Heart left ventricle (tissue), 16 donors: ENCODE measurements around the gene NANOS3. TPM values are rescaled to one million over a fixed set of nuclear protein-coding genes. Genes with fewer than 3 reads are reported as not detected.

Source experiments
- ATAC-seq, 4 donors: fragments of 200-7000 bp; cut with Tn5 transposase; one replicate each; pipeline ENCODE4 v1.9.1; 2020 to 2022; ENCODE audit warnings: moderate library complexity in 4 of 4, mild to moderate bottlenecking in 3 of 4, moderate number of reproducible peaks in 1 of 4
- DNase-seq, 5 donors: peaks; one replicate each; pipeline ENCODE4 v3.0.0-alpha.2; 2020
- H3K27ac ChIP-seq, 12 donors: fragments of 200-600 bp; sonication (generic) in 4 of 12; one replicate each; pipeline versions ENCODE4 v1.5.0 to v1.8.0; 2016 to 2022; ENCODE audit warnings: mild to moderate bottlenecking in 2 of 12
- H3K27me3 ChIP-seq, 9 donors: fragments of 200-600 bp; sonication (generic) in 2 of 9; one replicate each; pipeline versions ENCODE4 v1.5.1 to v1.8.0; 2016 to 2022; ENCODE audit warnings: mild to moderate bottlenecking in 3 of 9
- H3K36me3 ChIP-seq, 9 donors: fragments of 200-600 bp; sonication (generic) in 2 of 9; one replicate each; pipeline versions ENCODE4 v1.5.0 to v1.8.0; 2018 to 2022; ENCODE audit warnings: mild to moderate bottlenecking in 2 of 9
- H3K4me1 ChIP-seq, 12 donors: fragments of 200-600 bp; sonication (generic) in 4 of 12; one replicate each; pipeline versions ENCODE4 v1.5.0 to v1.8.0; 2016 to 2022; ENCODE audit warnings: mild to moderate bottlenecking in 3 of 12
- H3K4me3 ChIP-seq, 12 donors: fragments of 200-600 bp; sonication (generic) in 4 of 12; one replicate each; pipeline versions ENCODE4 v1.5.0 to v1.8.0; 2017 to 2022; ENCODE audit warnings: mild to moderate bottlenecking in 9 of 12, moderate library complexity in 4 of 12
- H3K9me3 ChIP-seq, 12 donors: fragments of 200-600 bp; sonication (generic) in 4 of 12; one replicate each; pipeline versions ENCODE4 v1.5.0 to v1.8.0; 2016 to 2022; ENCODE audit warnings: mild to moderate bottlenecking in 1 of 12
- POLR2A ChIP-seq, 2 donors: fragments of 450-650 bp; IDR thresholded peaks; one replicate each; pipeline ENCODE4 v1.6.1; 2017; ENCODE audit warnings: antibody characterized with exemption in 2 of 2, mild to moderate bottlenecking in 2 of 2, moderate library complexity in 2 of 2
- WGBS, 4 donors: extraction: QIAGEN DNeasy Blood & Tissue Kit in 2 of 4; methylation state at CpG; one replicate each; pipeline versions ENCODE4 v1.1.5 to v1.1.7; 2013 to 2018; 5-methylcytosine and 5-hydroxymethylcytosine counted together
- intact Hi-C, 10 donors: fragments of 100-400 bp; cut with DNase I; formaldehyde crosslinking; loops; one replicate each; pipeline versions ENCODE4 v1.11.1 to v1.14.2; 2022
- microRNA counts, 2 donors: library from miRNA; unstranded; fragments of <30 nt; microRNA quantifications; one replicate each; lab custom pipeline; 2016
- microRNA-seq, 4 donors: library from miRNA; unstranded; fragments of <30 nt; microRNA quantifications; one replicate each; pipeline versions ENCODE4 to v1.2.0, GENCODE V29; 2017 to 2020
- polyA plus RNA-seq, 2 donors: library from polyadenylated mRNA; stranded (reverse); fragments of 200-250 nt; gene quantifications; one replicate each; pipeline ENCODE4 v1.2.3, GENCODE V29; 2013
- total RNA-seq, 9 donors: library from RNA; depleted of rRNA in 2 of 9; stranded (reverse); fragments of >200 nt in 2 of 9; fragmentation: NEBNext Ultra II Directional in 3 of 9; extraction: Animal tissue kit (Norgen Biotek cat#: 25700) in 3 of 9; gene quantifications; one replicate each; pipeline versions ENCODE4 v1.1.0 to v1.2.4, GENCODE V29; 2016 to 2023
- TF ChIP-seq, protein P1 (sequence below), 12 donors: fragments of 200-600 bp; sonication (generic) in 4 of 12; IDR thresholded peaks; one replicate each; pipeline versions ENCODE4 v1.5.0 to v1.8.0; 2018 to 2022; ENCODE audit warnings: antibody characterized with exemption in 12 of 12, mild to moderate bottlenecking in 5 of 12
- donor health status: ischemic (EF 13 %, LVEDD 7.1; RV severe dilation, severe dysfunction).
- donor health status: healthy with polysubstance abuse.
- donor health status: DM: no; HTN: yes; CAD: no.
- donor health status: DM: no; HTN: no; CAD: no.
- donor health status: ischemic (EF 25% LVEDD 6.9; RV normal size, moderate dysfunction).
- donor health status: ischemic (EF 25% LVEDD 5.7; RV mildly dilated, moderate dysfunction).
- donor health status: healthy.
- donor health status: DM: yes; HTN: yes; CAD: no.
- donor health status: ischemic (EF 35%, LVEDD 5.7; RV mildly dilated, moderate dysfunction).
- donor health status: nonischemic (EF 11% LVEDD 7.7; RV severe dilation, severe dysfunction).
- donor health status: DM: yes; HTN: yes; CAD: no.
- donor health status: PGD.
- donor health status: ischemic (EF 29% LVEDD 5.4; RV normal size, mild dysfunction).
- donor health status: nonischemic (EF 23%, LVEDD 6.1; RV moderate dilation, normal function).

Gene NANOS3
- total and polyA plus RNA-seq, 11 donors, result 0.36 to 1.7 (median 1.1) TPM; not detected in 5

DNA sequence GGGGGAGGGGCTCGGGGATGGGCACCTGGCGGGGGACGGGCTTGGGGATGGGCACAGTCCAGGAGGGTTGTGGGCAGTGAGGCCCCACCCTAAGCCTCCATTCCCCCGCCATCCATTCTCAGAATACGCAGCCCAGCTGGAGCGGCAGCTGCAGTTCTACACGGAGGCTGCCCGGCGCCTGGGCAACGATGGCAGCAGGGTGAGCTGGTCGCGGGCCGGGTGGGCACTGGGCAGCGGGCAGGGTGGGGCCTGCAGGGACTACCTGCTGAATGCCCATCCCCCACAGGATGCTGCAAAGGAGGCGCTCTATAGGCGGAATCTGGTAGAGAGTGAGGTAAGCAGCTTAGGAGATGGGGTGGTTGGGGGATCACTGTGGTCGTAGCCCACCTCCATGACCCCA is 53.0 kb downstream of the NANOS3 start:
- ATAC-seq (no peak), DNase-seq (no peak)
- WGBS, 4 donors, result 87 to 94% (median 91%) methylated on average over 10 to 17 of the region's 17 CpGs
- Histone ChIP-seq H3K27ac (no peak overlapping the region), H3K4me3 (no peak overlapping the region), H3K36me3 (peaks cover 0 to 43% (median 30%) of the 10 kb centered on the region in 9 donors), H3K4me1 (peaks cover 0 to 16% (median 2%) of the 10 kb centered on the region in 12 donors), H3K9me3 (no peaks in the 10 kb centered on the region), H3K27me3 (peaks cover 0 to 11% (median 0%) of the 10 kb centered on the region in 9 donors)
- TF ChIP-seq POLR2A (IDR thresholded peaks at IDR 0.05), result no peak
- TF ChIP-seq, protein P1, sequence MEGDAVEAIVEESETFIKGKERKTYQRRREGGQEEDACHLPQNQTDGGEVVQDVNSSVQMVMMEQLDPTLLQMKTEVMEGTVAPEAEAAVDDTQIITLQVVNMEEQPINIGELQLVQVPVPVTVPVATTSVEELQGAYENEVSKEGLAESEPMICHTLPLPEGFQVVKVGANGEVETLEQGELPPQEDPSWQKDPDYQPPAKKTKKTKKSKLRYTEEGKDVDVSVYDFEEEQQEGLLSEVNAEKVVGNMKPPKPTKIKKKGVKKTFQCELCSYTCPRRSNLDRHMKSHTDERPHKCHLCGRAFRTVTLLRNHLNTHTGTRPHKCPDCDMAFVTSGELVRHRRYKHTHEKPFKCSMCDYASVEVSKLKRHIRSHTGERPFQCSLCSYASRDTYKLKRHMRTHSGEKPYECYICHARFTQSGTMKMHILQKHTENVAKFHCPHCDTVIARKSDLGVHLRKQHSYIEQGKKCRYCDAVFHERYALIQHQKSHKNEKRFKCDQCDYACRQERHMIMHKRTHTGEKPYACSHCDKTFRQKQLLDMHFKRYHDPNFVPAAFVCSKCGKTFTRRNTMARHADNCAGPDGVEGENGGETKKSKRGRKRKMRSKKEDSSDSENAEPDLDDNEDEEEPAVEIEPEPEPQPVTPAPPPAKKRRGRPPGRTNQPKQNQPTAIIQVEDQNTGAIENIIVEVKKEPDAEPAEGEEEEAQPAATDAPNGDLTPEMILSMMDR (IDR thresholded peaks at IDR 0.05), result no peak
- intact Hi-C loops, result no loop called here

MicroRNA genes within 50 kb of the gene (microRNA counts, 767-probe panel; counts per million panel counts)
- 2,613 to 2,663 counts per million in 2 donors for microRNA hsa-miR-181c-5p (lab: Ali Mortazavi, UCI)
- microRNA hsa-miR-23a-3p (lab: Ali Mortazavi, UCI), result 5,714 to 6,165 counts per million in 2 donors
- microRNA hsa-miR-24-3p (lab: Ali Mortazavi, UCI), result 4,285 to 4,778 counts per million in 2 donors
- microRNA hsa-miR-27a-3p (lab: Ali Mortazavi, UCI), result 2,010 to 2,335 counts per million in 2 donors

Small RNAs within 50 kb of the gene (microRNA-seq; reads per million reads assigned to microRNA genes)
- 199 to 565 (median 327) reads per million in 4 donors for gene MIR181C
- 107 to 459 (median 347) reads per million in 4 donors for gene MIR181D

Other genes starting within 250 kb of the NANOS3 start
- 10 to 100 TPM; 12.2 to 36.9 (median 15.6) TPM for gene MRI1, start 112.6 kb upstream of the NANOS3 start, total RNA-seq
- gene MRI1, start 112.6 kb upstream of the NANOS3 start, polyA plus RNA-seq, result 10 to 100 TPM in 1 of 2 donors, 1 to 10 TPM in 1; 9.0 to 16.6 TPM
- 100 to 1,000 TPM in 2 of 9 donors, 10 to 100 TPM in 7; 79.3 to 435 (median 97.5) TPM for gene C19orf53, start 102.7 kb upstream of the NANOS3 start, total RNA-seq
- 100 to 1,000 TPM; 159 to 346 TPM for gene C19orf53, start 102.7 kb upstream of the NANOS3 start, polyA plus RNA-seq
- gene ZSWIM4, start 81.7 kb upstream of the NANOS3 start, total RNA-seq, result 10 to 100 TPM in 1 of 9 donors, 1 to 10 TPM in 8; 2.0 to 10.9 (median 3.4) TPM
- gene ZSWIM4, start 81.7 kb upstream of the NANOS3 start, polyA plus RNA-seq, result 1 to 10 TPM; 1.3 to 2.7 TPM
- gene BRME1, start 29.0 kb downstream of the NANOS3 start, total RNA-seq, result 1 to 10 TPM in 1 of 9 donors, under 1 TPM in 6, not detected in 2; 0.23 to 1.2 (median 0.70) TPM
- gene BRME1, start 29.0 kb downstream of the NANOS3 start, polyA plus RNA-seq, result 1 to 10 TPM in 1 of 2 donors, under 1 TPM in 1; 0.46 to 1.2 TPM
- gene CC2D1A, start 29.1 kb downstream of the NANOS3 start, total RNA-seq, result 10 to 100 TPM; 14.4 to 36.3 (median 19.2) TPM
- 10 to 100 TPM; 19.5 to 29.2 TPM for gene CC2D1A, start 29.1 kb downstream of the NANOS3 start, polyA plus RNA-seq
- gene PODNL1, start 61.3 kb downstream of the NANOS3 start, total RNA-seq, result 1 to 10 TPM in 5 of 9 donors, under 1 TPM in 3, not detected in 1; 0.36 to 6.3 (median 1.5) TPM
- gene PODNL1, start 61.3 kb downstream of the NANOS3 start, polyA plus RNA-seq, result 1 to 10 TPM; 1.6 to 1.7 TPM
- gene DCAF15, start 75.4 kb downstream of the NANOS3 start, total RNA-seq, result 10 to 100 TPM in 8 of 9 donors, 1 to 10 TPM in 1; 8.4 to 21.4 (median 17.6) TPM
- gene DCAF15, start 75.4 kb downstream of the NANOS3 start, polyA plus RNA-seq, result 10 to 100 TPM; 24.3 to 25.8 TPM
- 10 to 100 TPM in 5 of 9 donors, 1 to 10 TPM in 4; 6.0 to 15.4 (median 11.6) TPM for gene RFX1, start 129.2 kb downstream of the NANOS3 start, total RNA-seq
- 1 to 10 TPM; 4.0 to 6.2 TPM for gene RFX1, start 129.2 kb downstream of the NANOS3 start, polyA plus RNA-seq
- gene RLN3, start 151.0 kb downstream of the NANOS3 start, total RNA-seq, result not detected
- gene RLN3, start 151.0 kb downstream of the NANOS3 start, polyA plus RNA-seq, result not detected
- 1 to 10 TPM; 2.4 to 8.2 (median 4.2) TPM for gene IL27RA, start 154.6 kb downstream of the NANOS3 start, total RNA-seq
- 1 to 10 TPM; 3.2 to 5.1 TPM for gene IL27RA, start 154.6 kb downstream of the NANOS3 start, polyA plus RNA-seq
- gene PALM3, start 184.9 kb downstream of the NANOS3 start, total RNA-seq, result under 1 TPM in 3 of 9 donors, not detected in 6; 0.14 to 0.60 (median 0.32) TPM
- under 1 TPM; 0.06 to 0.30 TPM for gene PALM3, start 184.9 kb downstream of the NANOS3 start, polyA plus RNA-seq
- gene MISP3, start 195.7 kb downstream of the NANOS3 start, total RNA-seq, result 10 to 100 TPM in 1 of 9 donors, 1 to 10 TPM in 8; 3.5 to 28.7 (median 5.7) TPM
- 10 to 100 TPM in 1 of 2 donors, 1 to 10 TPM in 1; 5.7 to 10.0 TPM for gene MISP3, start 195.7 kb downstream of the NANOS3 start, polyA plus RNA-seq
- not detected for gene C19orf67, start 208.6 kb downstream of the NANOS3 start, total RNA-seq
- gene C19orf67, start 208.6 kb downstream of the NANOS3 start, polyA plus RNA-seq, result not detected
- gene SAMD1, start 213.6 kb downstream of the NANOS3 start, total RNA-seq, result 10 to 100 TPM; 30.5 to 55.5 (median 38.3) TPM
- gene SAMD1, start 213.6 kb downstream of the NANOS3 start, polyA plus RNA-seq, result 10 to 100 TPM; 26.7 to 62.6 TPM
- gene PRKACA, start 240.6 kb downstream of the NANOS3 start, total RNA-seq, result 100 to 1,000 TPM; 216 to 554 (median 459) TPM
- gene PRKACA, start 240.6 kb downstream of the NANOS3 start, polyA plus RNA-seq, result 100 to 1,000 TPM; 234 to 327 TPM